GM12801 (cell line): ENCODE results near the gene TRPC4AP.

Experiments
- TF ChIP-seq, protein P1 (sequence below): IDR thresholded peaks from one replicate; pipeline ENCODE4 v1.5.1; 2011; ENCODE audit warnings: control low read depth; ENCODE audit not compliant: insufficient read length; ENCODE audit errors: extremely low read depth

The TRPC4AP gene

DNA sequence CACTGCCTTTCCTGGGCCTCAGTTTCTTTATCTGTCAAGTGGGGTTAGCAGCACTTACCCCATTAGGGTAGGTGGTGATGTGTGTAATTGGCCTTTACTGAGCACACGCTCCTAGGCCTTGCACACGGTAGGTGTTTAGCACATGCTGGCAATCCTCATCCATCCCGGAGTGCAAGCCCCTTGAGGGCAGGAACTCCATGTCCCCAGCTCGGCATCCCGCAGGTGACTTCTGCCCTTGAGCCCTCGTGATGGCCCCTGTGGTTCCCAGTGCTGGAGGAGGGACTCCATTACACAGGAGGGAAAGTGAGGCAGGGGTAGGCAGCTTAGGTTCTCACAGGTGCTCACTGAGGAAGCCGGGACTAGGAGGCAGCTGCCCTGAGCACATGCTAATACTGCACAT is 96.9 kb downstream of the TRPC4AP start:
- TF ChIP-seq, protein P1, sequence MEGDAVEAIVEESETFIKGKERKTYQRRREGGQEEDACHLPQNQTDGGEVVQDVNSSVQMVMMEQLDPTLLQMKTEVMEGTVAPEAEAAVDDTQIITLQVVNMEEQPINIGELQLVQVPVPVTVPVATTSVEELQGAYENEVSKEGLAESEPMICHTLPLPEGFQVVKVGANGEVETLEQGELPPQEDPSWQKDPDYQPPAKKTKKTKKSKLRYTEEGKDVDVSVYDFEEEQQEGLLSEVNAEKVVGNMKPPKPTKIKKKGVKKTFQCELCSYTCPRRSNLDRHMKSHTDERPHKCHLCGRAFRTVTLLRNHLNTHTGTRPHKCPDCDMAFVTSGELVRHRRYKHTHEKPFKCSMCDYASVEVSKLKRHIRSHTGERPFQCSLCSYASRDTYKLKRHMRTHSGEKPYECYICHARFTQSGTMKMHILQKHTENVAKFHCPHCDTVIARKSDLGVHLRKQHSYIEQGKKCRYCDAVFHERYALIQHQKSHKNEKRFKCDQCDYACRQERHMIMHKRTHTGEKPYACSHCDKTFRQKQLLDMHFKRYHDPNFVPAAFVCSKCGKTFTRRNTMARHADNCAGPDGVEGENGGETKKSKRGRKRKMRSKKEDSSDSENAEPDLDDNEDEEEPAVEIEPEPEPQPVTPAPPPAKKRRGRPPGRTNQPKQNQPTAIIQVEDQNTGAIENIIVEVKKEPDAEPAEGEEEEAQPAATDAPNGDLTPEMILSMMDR: no peak

GRCh38 chr20:34995192-34995591 is 97.4 kb downstream of the TRPC4AP start:
- TF ChIP-seq, protein P1: no peak

GRCh38 chr20:34994509-34995131 is 98.0 kb downstream of the TRPC4AP start:
- TF ChIP-seq, protein P1: no peak

DNA sequence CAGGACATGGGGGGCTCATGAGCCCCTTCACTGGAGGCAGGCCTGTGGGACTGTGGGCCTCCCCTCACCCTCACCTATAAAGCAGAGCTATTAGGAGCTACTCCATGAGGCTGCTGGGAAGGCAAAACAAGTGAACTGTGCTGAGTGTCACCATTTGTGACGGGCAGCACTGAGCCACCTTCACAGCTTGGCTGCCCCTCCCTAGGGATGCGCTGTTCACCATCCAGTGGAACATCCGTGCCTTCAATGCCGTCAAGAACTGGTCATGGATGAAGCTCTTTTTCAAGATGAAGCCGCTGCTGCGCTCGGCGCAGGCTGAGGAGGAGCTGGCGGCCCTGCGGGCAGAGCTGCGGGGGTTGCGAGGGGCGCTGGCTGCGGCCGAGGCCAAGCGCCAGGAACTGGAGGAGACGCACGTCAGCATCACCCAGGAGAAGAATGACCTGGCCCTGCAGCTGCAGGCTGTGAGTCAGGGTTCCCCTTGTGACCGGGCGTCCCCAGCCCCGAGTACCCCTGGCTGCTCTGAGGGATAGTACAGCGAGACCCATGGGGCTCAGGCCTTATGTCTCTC is 98.6 kb downstream of the TRPC4AP start:
- TF ChIP-seq, protein P1: no peak

DNA sequence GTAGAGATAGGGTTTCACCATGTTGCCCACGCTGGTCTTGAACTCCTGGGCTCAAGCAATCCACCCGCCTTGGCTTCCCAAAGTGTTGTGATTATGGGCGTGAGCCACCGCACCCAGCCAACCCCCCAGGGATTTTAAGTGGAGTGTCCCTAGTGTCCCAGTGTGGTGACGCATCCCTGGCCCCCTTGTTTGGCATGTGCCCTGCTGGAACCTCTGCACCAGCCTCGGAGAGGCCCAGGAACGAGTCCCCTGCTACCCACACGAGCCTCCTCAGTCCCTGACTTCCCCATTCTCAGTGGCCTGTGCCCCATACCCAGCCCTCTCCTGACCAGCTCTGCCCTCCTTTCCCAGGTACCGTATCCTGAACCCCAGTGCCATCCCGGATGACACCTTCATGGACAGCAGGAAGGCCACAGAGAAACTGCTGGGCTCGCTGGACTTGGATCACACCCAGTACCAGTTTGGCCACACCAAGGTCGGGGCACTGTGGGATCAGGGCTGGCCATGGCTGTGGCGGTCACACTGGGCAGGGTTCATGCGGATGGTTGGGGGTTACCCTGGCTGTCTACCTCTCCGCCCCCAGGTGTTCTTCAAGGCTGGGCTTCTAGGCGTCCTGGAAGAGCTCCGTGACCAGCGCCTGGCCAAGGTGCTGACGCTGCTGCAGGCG is 99.7 kb downstream of the TRPC4AP start:
- TF ChIP-seq, protein P1: no peak

DNA sequence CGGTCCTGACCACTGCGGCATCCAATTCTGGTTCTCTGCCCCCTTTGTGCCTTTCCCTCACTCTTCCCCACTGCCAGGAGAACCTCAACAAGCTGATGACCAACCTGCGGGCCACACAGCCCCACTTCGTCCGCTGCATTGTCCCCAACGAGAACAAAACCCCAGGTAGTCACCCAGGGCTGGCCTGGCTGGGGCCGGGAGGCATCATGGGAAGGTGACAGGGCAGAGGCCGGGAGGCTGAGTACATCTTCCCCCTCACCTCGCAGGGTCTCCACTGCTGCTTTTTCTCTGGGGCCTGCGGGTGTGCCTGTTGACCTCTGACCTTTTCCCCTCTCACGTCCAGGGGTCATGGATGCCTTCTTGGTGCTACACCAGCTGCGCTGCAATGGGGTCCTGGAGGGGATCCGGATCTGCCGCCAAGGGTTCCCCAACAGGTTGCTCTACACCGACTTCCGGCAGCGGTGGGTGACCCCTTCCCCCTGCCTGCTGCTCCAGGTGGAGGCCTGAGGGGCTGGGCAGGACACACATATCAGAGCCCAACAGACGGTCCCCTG is 101.9 kb downstream of the TRPC4AP start:
- TF ChIP-seq, protein P1: no peak

GRCh38 chr20:34990231-34990630 is 102.4 kb downstream of the TRPC4AP start:
- TF ChIP-seq, protein P1: no peak
